Measurements from ENCODE around the gene SPEM1.
A peak's percentile ranks its signal among the peaks of the same experiment; 100 is the strongest.

The SPEM1 gene, protein sequence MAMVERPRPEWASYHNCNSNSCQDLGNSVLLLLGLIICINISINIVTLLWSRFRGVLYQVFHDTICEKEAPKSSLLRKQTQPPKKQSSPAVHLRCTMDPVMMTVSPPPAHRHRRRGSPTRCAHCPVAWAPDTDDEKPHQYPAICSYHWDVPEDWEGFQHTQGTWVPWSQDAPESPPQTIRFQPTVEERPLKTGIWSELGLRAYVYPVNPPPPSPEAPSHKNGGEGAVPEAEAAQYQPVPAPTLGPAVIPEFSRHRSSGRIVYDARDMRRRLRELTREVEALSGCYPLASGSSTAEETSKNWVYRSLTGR

DNA sequence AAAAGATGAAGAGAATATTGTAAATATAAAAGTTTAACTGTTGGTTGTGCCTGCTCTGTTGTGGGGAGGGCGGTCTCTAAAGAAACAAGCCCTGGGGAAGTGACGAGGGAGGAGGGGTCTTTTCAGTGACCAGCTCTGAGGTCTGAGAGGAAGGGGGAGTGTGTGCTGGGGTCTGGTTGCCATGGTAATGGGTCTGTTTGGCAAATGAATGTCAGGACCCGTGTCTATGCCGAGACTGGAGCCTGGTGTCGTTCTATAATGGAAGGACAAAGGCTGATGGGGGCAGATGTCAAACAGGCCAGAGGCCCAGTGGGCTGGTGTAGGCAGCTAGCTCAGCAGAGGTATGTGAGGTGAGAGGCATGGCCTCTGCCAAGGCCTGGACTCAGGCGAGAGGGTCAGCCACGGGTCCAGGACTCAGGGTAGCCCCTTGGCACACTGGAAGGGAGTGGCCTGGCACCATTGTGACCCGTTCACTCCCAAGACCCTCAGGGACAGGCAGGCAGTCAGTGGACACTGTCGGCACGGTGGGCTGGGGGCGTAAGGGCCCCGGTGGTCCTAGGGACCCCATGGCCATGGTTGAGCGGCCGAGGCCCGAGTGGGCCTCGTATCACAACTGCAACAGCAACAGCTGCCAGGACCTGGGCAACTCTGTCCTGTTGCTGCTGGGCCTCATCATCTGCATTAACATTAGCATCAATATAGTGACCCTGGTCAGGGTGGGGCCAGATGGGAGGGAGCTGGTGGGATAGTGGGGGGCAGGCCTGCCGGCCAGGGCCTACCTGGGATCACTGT, at the start of gene SPEM1:
TSS of gene SPEM1 (plus strand) at position 506 of the 792 bp plus-strand sequence. CDS start at position 567, 61 bp downstream.
- no peak within 1 kb of the TSS for H3K9ac ChIP-seq (ENCODE audit: low read length in 2 of 2)
- no peaks in the 10 kb centered on the region for H3K9me3 ChIP-seq (ENCODE audit: control insufficient read depth in 2 of 2, low read length in 2 of 2)
- H3K27ac ChIP-seq (ENCODE audit: low read length): no peak within 1 kb of the TSS
- H3K4me1 ChIP-seq (ENCODE audit: control insufficient read depth, insufficient read depth, low read length): no peaks in the 10 kb centered on the region
- no peaks in the 10 kb centered on the region for H3K27me3 ChIP-seq (ENCODE audit: control insufficient read depth in 1 of 2, insufficient read depth in 2 of 2, low read length in 2 of 2)
- H3K36me3 ChIP-seq (ENCODE audit: control insufficient read depth in 2 of 2, insufficient read depth in 2 of 2, low read length in 2 of 2): peaks cover 5% of the 10 kb centered on the region in 2 donors
- no peak within 1 kb of the TSS for H3K4me3 ChIP-seq (ENCODE audit: low read length in 2 of 2)

DNA sequence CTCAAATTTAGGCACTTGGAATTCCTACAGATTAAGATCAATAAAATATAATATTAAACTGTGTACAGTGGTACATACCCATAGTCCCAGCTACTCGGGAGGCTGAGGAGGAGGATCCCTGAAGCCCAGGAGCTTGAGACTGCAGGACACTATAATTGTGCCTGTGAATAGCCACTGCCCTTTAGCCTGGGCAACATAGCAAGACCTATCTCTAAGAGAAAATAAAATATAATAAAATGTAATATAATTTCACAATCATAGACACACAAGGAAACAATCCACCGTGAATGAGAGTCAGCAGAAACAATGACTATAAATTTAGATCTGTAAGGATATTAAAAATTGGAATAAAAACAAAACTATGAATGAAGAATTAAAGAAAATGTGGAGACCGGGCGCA, 49.3 kb upstream of the SPEM1 start:
- Histone ChIP-seq H3K9me3 (ENCODE audit: control insufficient read depth in 2 of 2, low read length in 2 of 2) (no peaks in the 10 kb centered on the region), H3K4me1 (ENCODE audit: control insufficient read depth, insufficient read depth, low read length) (no peaks in the 10 kb centered on the region)

DNA sequence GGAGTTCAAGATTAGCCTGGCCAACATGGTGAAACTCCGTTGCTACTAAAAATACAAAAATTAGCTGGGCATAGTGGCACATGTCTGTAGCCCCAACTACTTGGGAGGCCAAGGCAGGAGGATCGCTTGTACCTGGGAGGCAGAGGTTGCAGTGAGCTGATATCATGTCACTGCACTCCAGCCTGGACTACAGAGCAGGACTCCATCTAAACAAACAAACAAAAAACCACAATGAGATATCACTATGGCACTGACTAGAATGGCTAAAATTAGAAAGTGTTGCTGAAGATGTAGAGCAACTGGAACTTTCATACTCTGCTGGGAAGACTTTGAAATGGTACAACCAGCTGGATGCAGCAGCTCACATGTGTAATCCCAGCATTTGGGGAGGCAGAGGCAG, 45.8 kb upstream of the SPEM1 start:
- Histone ChIP-seq H3K9ac (ENCODE audit: low read length in 2 of 2) (no peak overlapping the region), H3K4me1 (ENCODE audit: control insufficient read depth, insufficient read depth, low read length) (no peaks in the 10 kb centered on the region), H3K36me3 (ENCODE audit: control insufficient read depth in 2 of 2, insufficient read depth in 2 of 2, low read length in 2 of 2) (no peaks in the 10 kb centered on the region), H3K27ac (ENCODE audit: low read length) (no peak overlapping the region), H3K27me3 (ENCODE audit: control insufficient read depth in 1 of 2, insufficient read depth in 2 of 2, low read length in 2 of 2) (no peaks in the 10 kb centered on the region), H3K4me3 (ENCODE audit: low read length in 2 of 2) (no peak overlapping the region), H3K9me3 (ENCODE audit: control insufficient read depth in 2 of 2, low read length in 2 of 2) (no peaks in the 10 kb centered on the region)

More for the DNA sequence above, 49.3 kb upstream of the SPEM1 start:
- no peak overlapping the region for H3K4me3 ChIP-seq (ENCODE audit: low read length in 2 of 2)
- no peaks in the 10 kb centered on the region for H3K36me3 ChIP-seq (ENCODE audit: control insufficient read depth in 2 of 2, insufficient read depth in 2 of 2, low read length in 2 of 2)
- H3K27ac ChIP-seq (ENCODE audit: low read length): no peak overlapping the region
- no peak overlapping the region for H3K9ac ChIP-seq (ENCODE audit: low read length in 2 of 2)
- H3K27me3 ChIP-seq (ENCODE audit: control insufficient read depth in 1 of 2, insufficient read depth in 2 of 2, low read length in 2 of 2): no peaks in the 10 kb centered on the region

DNA sequence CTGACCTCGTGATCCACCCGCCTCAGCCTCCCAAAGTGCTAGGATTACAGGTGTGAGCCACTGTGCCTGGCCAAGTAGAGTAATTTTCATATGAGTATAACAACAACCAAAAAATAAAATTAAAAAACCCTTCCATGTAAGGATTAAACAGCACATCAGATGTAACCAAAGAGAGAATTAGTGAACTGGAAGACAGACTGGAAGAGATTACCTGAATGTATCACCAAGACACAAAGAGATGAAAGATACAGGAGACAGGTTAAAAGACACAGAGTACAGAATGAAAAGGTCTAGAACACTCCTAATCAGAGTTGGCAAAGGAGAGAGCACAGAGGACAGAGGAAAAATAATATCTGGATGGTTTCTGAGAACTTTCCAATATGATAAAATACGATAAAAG, 41.0 kb upstream of the SPEM1 start:
- Histone ChIP-seq H3K4me3 (ENCODE audit: low read length in 2 of 2) (no peak overlapping the region), H3K9ac (ENCODE audit: low read length in 2 of 2) (no peak overlapping the region), H3K27ac (ENCODE audit: low read length) (no peak overlapping the region), H3K36me3 (ENCODE audit: control insufficient read depth in 2 of 2, insufficient read depth in 2 of 2, low read length in 2 of 2) (no peaks in the 10 kb centered on the region), H3K27me3 (ENCODE audit: control insufficient read depth in 1 of 2, insufficient read depth in 2 of 2, low read length in 2 of 2) (peaks cover 0 to 2% of the 10 kb centered on the region in 2 donors), H3K4me1 (ENCODE audit: control insufficient read depth, insufficient read depth, low read length) (peaks cover 27% of the 10 kb centered on the region), H3K9me3 (ENCODE audit: control insufficient read depth in 2 of 2, low read length in 2 of 2) (no peaks in the 10 kb centered on the region)

DNA sequence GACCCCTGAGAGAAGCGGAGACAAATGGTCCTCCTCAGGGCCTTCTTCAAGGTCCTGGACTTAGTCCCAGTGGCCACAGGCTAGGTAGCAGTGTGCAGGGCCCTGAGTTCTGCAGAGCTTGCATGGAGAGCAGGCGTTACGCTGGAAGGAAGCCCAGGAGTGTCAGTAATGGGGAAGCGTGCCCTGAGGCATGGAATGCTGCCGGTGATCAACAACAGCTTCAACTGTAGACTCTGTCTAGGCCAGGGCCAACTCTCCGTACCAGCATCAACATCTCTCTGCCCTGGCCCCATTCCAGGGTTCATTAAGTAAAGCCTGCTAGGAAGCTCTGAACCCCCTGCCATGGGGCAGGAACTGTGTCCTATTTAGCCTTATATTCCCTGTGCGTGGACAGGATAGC, 39.8 kb upstream of the SPEM1 start:
- Histone ChIP-seq H3K36me3 (ENCODE audit: control insufficient read depth in 2 of 2, insufficient read depth in 2 of 2, low read length in 2 of 2) (no peaks in the 10 kb centered on the region), H3K9me3 (ENCODE audit: control insufficient read depth in 2 of 2, low read length in 2 of 2) (no peaks in the 10 kb centered on the region), H3K4me3 (ENCODE audit: low read length in 2 of 2) (peak overlapping the region; percentile 38 to 66), H3K9ac (ENCODE audit: low read length in 2 of 2) (peak overlapping the region; percentile 8 to 55), H3K4me1 (ENCODE audit: control insufficient read depth, insufficient read depth, low read length) (peaks cover 32% of the 10 kb centered on the region), H3K27ac (ENCODE audit: low read length) (peak overlapping the region; percentile 6), H3K27me3 (ENCODE audit: control insufficient read depth in 1 of 2, insufficient read depth in 2 of 2, low read length in 2 of 2) (peaks cover 0 to 2% of the 10 kb centered on the region in 2 donors)

DNA sequence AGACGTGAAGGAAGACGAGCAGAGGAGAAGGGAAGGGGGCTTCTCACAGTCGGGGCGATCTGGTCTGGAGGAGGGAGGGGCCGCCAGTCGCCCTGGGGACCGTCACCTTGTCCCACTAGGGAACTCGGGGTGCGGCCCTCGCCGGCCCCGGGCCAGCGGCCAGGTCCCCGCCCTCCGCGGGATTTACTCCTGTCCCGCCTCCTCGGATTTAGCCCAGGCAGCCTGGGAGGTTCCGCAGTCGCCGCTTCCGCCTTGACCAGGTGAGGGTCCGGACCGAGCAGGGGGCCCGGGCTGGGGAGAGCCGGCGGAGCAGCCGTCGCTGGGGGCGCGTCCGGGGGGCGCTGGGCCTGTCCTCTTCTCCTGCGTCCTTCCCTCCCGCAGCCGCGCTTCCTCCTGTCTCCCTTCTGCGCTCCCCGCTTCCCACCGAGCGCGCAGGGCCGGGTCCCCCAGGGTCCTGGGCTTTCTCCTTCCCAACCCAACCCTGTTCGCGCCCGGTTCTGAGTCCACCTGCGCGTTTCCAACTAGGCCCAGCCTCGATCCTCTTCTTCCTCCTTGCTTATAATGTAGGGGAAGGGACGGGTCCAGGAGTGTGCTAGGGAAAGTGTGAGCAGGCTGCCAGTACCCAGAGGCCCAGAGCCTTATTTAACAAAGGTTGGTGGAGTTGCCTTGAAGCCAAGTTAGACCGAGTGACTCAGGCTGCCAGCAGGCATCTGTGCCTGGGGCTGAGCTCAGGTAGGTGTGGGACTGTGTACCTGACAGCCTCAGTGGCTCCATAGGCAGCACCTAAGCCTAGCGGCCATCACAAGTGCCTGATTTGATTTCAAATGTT, 39.1 kb upstream of the SPEM1 start, which contains the start of gene TNK1:
TSS of gene TNK1 (plus strand) at position 235 of the 829 bp plus-strand sequence. CDS start 1,838 bp downstream, outside the sequence.
- Histone ChIP-seq H3K4me3 (ENCODE audit: low read length in 2 of 2) (peak within 1 kb of the TSS; percentile 38 to 66), H3K9me3 (ENCODE audit: control insufficient read depth in 2 of 2, low read length in 2 of 2) (no peaks in the 10 kb centered on the region), H3K27ac (ENCODE audit: low read length) (peak within 1 kb of the TSS; percentile 6), H3K36me3 (ENCODE audit: control insufficient read depth in 2 of 2, insufficient read depth in 2 of 2, low read length in 2 of 2) (no peaks in the 10 kb centered on the region), H3K27me3 (ENCODE audit: control insufficient read depth in 1 of 2, insufficient read depth in 2 of 2, low read length in 2 of 2) (peaks cover 0 to 2% of the 10 kb centered on the region in 2 donors), H3K4me1 (ENCODE audit: control insufficient read depth, insufficient read depth, low read length) (peaks cover 32% of the 10 kb centered on the region), H3K9ac (ENCODE audit: low read length in 2 of 2) (peak within 1 kb of the TSS; percentile 15 to 55)

DNA sequence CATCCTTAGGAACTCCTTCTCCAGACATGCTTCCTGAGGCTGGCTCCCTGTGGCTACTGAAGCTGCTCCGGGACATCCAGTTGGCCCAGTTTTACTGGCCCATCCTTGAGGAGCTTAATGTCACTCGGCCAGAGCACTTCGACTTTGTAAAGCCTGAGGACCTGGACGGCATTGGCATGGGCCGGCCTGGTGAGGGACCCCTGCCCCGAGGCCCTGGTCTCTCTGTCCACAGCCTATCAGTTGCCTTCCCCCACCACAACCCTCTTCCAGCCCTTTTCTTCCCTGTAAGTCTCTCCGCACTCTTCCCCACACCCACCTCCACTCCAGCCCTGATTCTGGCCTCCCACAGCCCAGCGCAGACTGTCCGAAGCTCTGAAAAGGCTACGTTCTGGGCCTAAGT, 37.2 kb upstream of the SPEM1 start:
- Histone ChIP-seq H3K36me3 (ENCODE audit: control insufficient read depth in 2 of 2, insufficient read depth in 2 of 2, low read length in 2 of 2) (no peaks in the 10 kb centered on the region), H3K9me3 (ENCODE audit: control insufficient read depth in 2 of 2, low read length in 2 of 2) (no peaks in the 10 kb centered on the region), H3K4me3 (ENCODE audit: low read length in 2 of 2) (no peak overlapping the region), H3K27me3 (ENCODE audit: control insufficient read depth in 1 of 2, insufficient read depth in 2 of 2, low read length in 2 of 2) (peaks cover 0 to 2% of the 10 kb centered on the region in 2 donors), H3K9ac (ENCODE audit: low read length in 2 of 2) (no peak overlapping the region), H3K4me1 (ENCODE audit: control insufficient read depth, insufficient read depth, low read length) (peaks cover 32% of the 10 kb centered on the region), H3K27ac (ENCODE audit: low read length) (no peak overlapping the region)

DNA sequence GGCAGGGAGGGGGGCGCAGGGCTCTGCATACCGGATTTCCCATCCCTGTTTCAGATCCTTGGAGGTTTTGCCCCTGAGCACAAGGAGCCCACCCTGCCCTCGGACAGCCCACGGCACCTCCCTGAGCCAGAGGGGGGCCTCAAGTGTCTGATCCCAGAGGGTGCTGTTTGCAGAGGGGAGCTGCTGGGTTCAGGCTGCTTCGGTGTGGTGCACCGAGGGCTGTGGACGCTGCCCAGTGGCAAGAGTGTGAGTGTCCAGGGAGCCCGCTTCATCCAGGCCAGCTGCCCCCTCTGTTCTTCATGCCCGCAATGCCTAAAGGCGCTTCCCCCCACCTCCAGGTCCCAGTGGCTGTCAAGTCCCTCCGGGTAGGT, 36.8 kb upstream of the SPEM1 start:
- Histone ChIP-seq H3K9me3 (ENCODE audit: control insufficient read depth in 2 of 2, low read length in 2 of 2) (no peaks in the 10 kb centered on the region), H3K36me3 (ENCODE audit: control insufficient read depth in 2 of 2, insufficient read depth in 2 of 2, low read length in 2 of 2) (no peaks in the 10 kb centered on the region), H3K27me3 (ENCODE audit: control insufficient read depth in 1 of 2, insufficient read depth in 2 of 2, low read length in 2 of 2) (peaks cover 0 to 2% of the 10 kb centered on the region in 2 donors), H3K9ac (ENCODE audit: low read length in 2 of 2) (peak overlapping the region; percentile 4 to 47), H3K27ac (ENCODE audit: low read length) (no peak overlapping the region), H3K4me1 (ENCODE audit: control insufficient read depth, insufficient read depth, low read length) (peaks cover 32% of the 10 kb centered on the region), H3K4me3 (ENCODE audit: low read length in 2 of 2) (peak overlapping the region; percentile 59 to 72)

DNA sequence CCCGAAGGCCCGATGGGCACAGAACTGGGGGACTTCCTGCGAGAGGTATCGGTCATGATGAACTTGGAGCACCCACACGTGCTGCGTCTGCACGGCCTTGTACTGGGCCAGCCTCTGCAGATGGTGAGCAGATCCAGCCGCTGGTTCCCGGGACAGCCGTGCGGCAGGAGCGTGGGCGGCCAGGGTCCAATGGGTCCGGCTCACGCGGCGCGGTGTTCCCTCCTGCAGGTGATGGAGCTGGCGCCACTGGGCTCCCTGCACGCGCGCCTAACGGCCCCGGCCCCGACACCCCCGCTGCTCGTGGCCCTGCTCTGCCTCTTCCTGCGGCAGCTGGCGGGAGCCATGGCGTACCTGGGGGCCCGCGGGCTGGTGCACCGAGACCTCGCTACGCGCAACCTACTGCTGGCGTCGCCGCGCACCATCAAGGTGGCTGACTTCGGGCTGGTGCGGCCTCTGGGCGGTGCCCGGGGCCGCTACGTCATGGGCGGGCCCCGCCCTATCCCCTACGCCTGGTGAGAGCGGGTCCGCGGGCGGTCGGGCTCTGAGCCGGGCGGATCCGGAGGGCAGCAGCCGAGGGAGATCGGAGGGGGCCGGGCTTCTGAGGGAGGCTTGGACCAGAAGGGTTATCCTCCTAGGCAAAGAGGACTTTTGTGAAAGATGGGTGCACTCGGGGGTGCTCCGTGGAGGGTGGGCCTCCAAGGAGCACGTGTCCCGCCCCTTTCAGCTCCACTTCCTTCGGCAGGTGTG, 36.2 kb upstream of the SPEM1 start:
- H3K9me3 ChIP-seq (ENCODE audit: control insufficient read depth in 2 of 2, low read length in 2 of 2): no peaks in the 10 kb centered on the region
- H3K27ac ChIP-seq (ENCODE audit: low read length): no peak overlapping the region
- H3K27me3 ChIP-seq (ENCODE audit: control insufficient read depth in 1 of 2, insufficient read depth in 2 of 2, low read length in 2 of 2): peaks cover 0 to 2% of the 10 kb centered on the region in 2 donors
- peaks cover 32% of the 10 kb centered on the region for H3K4me1 ChIP-seq (ENCODE audit: control insufficient read depth, insufficient read depth, low read length)
- no peaks in the 10 kb centered on the region for H3K36me3 ChIP-seq (ENCODE audit: control insufficient read depth in 2 of 2, insufficient read depth in 2 of 2, low read length in 2 of 2)
- H3K4me3 ChIP-seq (ENCODE audit: low read length in 2 of 2): peak overlapping the region; percentile 59 to 72
- H3K9ac ChIP-seq (ENCODE audit: low read length in 2 of 2): peak overlapping the region; percentile 47 to 48
